GM12872 (cell line): ENCODE data around the gene SLC6A1.

Experiments
- CTCF ChIP-seq: IDR thresholded peaks from 3 replicates; pipeline ENCODE4 v1.5.1; 2011; ENCODE audit warnings: low read depth, mild to moderate bottlenecking, low read length, moderate library complexity; ENCODE audit not compliant: insufficient read depth

Gene SLC6A1

DNA sequence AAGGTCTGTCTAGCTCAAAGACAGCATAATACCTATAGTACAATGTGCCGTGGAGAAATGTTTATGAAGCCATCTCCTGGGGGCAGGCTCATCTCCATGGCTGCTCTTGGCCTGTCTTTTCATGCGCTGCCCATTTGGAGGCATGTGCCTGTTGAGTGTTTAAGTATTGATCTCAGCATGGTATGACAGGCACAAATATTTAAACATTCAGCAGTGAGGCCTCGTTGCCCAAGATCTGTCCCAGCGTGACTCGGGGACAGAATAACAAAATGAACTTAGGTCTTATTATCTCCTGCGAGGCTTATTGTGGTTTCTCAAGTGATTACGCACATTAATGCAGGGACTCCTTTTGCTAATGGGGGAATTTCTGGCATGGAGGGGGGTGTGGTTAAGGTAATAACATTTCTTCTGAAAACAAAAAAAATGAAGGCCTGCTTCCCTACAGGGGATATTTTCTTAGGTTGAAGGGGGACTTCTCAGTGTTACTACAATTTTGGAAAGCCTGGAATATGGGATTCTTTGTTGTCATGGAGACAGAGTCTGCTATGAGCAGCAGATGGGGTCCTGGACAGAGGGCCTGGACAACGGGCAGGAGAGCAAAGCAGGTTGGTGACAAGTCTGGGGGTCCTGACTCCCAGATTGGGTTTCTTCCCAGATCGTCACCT, 4.4 kb upstream of the SLC6A1 start:
- no peak for TF ChIP-seq CTCF

DNA sequence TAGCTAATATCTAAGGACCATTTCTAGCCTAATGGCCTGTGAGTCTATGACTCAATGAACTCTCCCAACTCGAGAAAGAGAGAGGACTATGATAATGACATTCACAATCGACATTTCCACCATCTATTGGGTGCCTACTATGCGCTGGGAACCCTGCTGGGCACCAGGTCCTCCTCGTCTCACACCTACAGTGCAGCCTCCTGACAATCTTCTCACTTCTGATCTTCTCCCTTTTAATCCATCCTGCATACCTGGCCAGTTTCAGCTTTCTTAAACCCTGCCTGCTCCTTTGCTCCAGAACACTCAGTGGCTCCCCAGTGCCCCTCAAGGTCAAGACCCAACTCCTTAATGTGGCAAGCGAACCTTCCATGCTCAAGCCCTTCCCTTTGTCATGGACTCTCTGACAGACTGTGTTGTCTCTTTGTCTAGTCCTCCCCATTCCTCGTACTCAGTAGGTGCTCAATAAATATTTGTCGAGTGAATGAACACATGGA, 3.5 kb upstream of the SLC6A1 start:
- TF ChIP-seq CTCF: no peak

DNA sequence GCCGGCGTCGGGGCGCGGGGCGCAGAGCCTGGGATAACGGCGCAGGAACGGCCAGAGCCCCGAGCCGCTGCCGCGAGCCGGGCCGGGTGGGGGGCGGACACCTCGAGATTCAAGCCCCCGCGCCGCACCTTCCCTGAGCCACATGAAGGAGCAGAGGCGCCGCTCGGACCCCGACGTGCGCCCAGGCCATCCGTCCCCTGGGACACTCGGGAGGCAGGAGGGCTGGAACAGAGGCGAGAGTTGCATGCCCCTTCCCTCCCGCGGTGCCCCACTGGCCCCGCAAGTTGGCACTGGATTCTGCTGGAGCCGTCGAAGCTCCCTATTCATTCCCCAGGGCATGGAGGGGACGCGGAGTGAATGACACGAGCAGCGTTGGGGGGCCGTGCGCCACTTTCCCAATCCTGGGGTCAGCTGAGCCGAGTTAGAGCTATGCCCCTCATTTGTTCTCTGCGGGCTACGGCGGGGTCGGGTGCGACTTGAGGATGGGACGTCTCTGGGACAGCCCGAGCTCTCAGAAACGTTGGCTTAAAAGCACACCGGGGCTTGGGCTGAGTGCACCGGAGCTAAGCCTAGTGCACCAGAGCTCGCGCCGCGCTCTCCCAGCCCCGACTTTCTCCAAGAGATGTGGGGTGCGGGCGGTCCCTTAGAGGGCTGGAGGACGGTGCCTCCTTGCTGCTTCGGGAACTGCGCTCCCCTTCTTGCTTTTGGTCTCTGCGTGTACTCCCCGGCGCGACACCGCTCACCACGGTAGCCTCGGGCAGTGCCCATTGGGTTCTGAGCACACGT, 588 bp downstream of the SLC6A1 start:
- no peak for TF ChIP-seq CTCF

DNA sequence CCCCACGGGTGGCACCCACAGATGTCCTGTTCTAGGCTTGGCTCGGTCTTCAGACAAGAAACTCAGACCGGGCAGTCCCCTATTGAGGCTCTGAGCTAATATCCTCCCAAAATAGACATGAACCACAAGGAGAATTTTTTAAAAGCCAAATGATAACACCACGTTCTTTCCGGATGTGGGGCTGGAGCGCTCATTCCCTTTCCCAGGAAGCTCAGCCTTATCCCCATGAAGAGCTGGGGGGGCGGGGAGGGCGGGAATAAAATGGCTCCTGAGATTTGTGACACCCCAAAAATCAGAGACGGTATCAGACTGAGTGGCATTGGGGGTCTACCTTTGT, 1.1 kb downstream of the SLC6A1 start:
- TF ChIP-seq CTCF: no peak

DNA sequence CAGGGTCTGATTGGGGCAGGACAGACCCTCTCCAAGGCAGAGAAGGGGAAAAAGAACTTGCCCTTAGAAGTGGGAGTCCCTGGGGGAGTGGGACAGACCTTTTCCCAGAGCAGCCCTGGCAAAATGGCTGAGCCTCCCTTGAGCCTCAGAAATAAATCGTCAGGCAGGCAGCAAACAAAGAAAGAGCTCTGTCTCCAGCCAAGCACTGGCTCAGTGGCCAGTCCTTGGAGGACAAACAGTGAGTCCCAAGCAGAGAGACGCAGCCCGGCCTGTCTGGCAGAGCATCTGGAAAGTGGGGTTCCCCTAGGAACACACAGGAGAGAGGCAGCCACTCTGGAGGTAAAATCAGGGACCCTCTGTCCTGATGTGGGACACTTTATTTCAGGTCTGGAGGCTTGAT, 1.8 kb downstream of the SLC6A1 start:
- no peak for TF ChIP-seq CTCF

GRCh38 chr3:10995871-10996270, 3.3 kb downstream of the SLC6A1 start:
- no peak for TF ChIP-seq CTCF

DNA sequence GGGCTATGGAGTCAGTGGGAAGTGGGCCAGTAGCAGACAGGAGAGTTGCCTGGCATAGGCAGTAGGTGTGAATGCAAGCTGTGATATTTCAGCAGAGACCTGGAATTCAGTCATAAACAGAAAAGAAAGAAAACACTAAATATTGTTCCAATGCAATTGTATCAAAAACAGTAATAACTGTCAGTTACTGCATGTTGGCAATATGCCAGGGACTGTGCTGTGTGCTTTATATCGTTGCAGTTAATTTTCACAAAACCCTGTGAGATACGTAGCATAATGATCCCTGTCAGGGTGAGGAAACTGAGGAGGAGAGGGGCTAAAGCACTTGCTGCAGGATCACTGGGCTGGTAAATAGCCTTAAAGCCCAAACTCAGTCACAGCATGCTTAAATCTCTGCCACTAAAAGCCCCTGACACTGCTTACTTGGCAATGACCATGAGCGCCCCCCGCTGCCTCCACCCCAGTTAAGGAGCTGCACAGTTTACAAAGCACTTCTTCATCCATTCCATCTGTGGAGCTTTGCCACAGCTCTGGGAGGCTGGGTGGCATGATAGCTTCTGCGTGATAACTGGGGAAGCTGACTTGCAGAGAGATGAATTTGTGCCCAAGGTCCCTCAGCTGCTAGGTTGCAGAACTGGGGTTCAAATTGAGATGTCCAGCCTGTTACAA, 3.9 kb downstream of the SLC6A1 start:
- TF ChIP-seq CTCF: no peak
